ENCODE results near the gene GPSM3. TPM values are rescaled to one million over a fixed set of nuclear protein-coding genes. Genes with fewer than 3 reads are reported as not detected.

Gene GPSM3
- total and polyA plus RNA-seq, 4 donors, result 2.3 to 8.0 (median 6.3) TPM

- no peak for DNase-seq (ENCODE audit: low spot score)
- H3K9me3 ChIP-seq (ENCODE audit: control insufficient read depth in 4 of 4, low read length in 3 of 4), result no peaks in the 10 kb centered on the region
- H3K9ac ChIP-seq (ENCODE audit: low read depth in 1 of 2, low read length in 2 of 2), result no peak overlapping the region
- peaks cover 0 to under 1% (median 0%) of the 10 kb centered on the region in 4 donors for H3K4me1 ChIP-seq (ENCODE audit: control insufficient read depth in 4 of 4, insufficient read depth in 4 of 4, low read length in 3 of 4)
- H3K36me3 ChIP-seq (ENCODE audit: control insufficient read depth in 4 of 4, insufficient read depth in 3 of 4, low read depth in 1 of 4, low read length in 3 of 4), result peaks cover 7 to 35% (median 11%) of the 10 kb centered on the region in 4 donors
- WGBS, result 79% methylated on average over 6 of the region's 6 CpGs
- no peaks in the 10 kb centered on the region for H3K27me3 ChIP-seq (ENCODE audit: control insufficient read depth in 4 of 4, insufficient read depth in 4 of 4, low read length in 3 of 4)
- no peak overlapping the region for H3K4me3 ChIP-seq (ENCODE audit: low read depth in 1 of 3, low read length in 3 of 3)
- H3K27ac ChIP-seq (ENCODE audit: low read depth in 1 of 2, low read length in 2 of 2), result no peak overlapping the region
- TF ChIP-seq, protein P1, sequence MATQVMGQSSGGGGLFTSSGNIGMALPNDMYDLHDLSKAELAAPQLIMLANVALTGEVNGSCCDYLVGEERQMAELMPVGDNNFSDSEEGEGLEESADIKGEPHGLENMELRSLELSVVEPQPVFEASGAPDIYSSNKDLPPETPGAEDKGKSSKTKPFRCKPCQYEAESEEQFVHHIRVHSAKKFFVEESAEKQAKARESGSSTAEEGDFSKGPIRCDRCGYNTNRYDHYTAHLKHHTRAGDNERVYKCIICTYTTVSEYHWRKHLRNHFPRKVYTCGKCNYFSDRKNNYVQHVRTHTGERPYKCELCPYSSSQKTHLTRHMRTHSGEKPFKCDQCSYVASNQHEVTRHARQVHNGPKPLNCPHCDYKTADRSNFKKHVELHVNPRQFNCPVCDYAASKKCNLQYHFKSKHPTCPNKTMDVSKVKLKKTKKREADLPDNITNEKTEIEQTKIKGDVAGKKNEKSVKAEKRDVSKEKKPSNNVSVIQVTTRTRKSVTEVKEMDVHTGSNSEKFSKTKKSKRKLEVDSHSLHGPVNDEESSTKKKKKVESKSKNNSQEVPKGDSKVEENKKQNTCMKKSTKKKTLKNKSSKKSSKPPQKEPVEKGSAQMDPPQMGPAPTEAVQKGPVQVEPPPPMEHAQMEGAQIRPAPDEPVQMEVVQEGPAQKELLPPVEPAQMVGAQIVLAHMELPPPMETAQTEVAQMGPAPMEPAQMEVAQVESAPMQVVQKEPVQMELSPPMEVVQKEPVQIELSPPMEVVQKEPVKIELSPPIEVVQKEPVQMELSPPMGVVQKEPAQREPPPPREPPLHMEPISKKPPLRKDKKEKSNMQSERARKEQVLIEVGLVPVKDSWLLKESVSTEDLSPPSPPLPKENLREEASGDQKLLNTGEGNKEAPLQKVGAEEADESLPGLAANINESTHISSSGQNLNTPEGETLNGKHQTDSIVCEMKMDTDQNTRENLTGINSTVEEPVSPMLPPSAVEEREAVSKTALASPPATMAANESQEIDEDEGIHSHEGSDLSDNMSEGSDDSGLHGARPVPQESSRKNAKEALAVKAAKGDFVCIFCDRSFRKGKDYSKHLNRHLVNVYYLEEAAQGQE (IDR thresholded peaks at IDR 0.05), result no peak
- no peak for TF ChIP-seq GABPA (IDR thresholded peaks at IDR 0.05 in 1 of 2, conservative IDR thresholded peaks at IDR 0.05 in 1 of 2)
- TF ChIP-seq YY1 (IDR thresholded peaks at IDR 0.05), result no peak
- TF ChIP-seq JUND (IDR thresholded peaks at IDR 0.05), result no peak
- TF ChIP-seq FOXA1 (IDR thresholded peaks at IDR 0.05), result no peak
- TF ChIP-seq TAF1 (conservative IDR thresholded peaks at IDR 0.05), result no peak
- TF ChIP-seq RXRA (IDR thresholded peaks at IDR 0.05), result no peak
- no peak for TF ChIP-seq NR2F2 (IDR thresholded peaks at IDR 0.05)
- TF ChIP-seq ZBTB33 (IDR thresholded peaks at IDR 0.05), result no peak
- TF ChIP-seq SP1 (IDR thresholded peaks at IDR 0.05), result no peak
- TF ChIP-seq FOXA2 (IDR thresholded peaks at IDR 0.05), result no peak
- no peak for TF ChIP-seq RAD21 (IDR thresholded peaks at IDR 0.05)
- TF ChIP-seq CTCF (IDR thresholded peaks at IDR 0.05; ENCODE audit: low read depth, low read length, missing input control), result no peak
Observed at GRCh38 chr6:32167761-32168262, 24.6 kb downstream of the GPSM3 start.

DNA sequence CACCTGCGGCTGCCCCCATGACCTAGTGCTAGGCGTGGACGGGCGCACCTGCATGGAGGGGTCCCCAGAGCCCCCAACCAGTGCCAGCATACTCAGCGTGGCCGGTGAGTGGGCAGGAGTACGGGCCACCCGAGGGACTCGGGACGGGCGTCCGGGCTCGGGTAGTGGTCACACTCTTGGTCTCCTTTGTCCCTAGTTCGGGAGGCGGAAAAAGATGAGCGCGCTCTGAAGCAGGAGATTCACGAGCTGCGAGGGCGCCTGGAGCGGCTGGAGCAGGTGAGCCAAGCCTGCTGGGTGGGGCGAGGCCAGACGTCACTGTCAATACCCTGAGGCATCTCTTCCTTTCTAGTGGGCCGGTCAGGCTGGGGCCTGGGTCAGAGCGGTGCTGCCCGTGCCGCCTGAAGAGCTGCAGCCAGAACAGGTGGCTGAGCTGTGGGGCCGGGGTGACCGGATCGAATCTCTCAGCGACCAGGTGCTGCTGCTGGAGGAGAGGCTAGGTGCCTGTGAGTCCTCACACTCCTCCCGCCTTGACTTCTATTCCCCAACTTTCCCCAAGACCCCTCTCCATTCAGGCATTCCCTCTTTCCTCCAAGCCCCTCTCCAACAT, 25.2 kb downstream of the GPSM3 start:
- Histone ChIP-seq H3K36me3 (ENCODE audit: control insufficient read depth in 4 of 4, insufficient read depth in 3 of 4, low read depth in 1 of 4, low read length in 3 of 4) (peaks cover 7 to 35% (median 12%) of the 10 kb centered on the region in 4 donors), H3K27ac (ENCODE audit: low read depth in 1 of 2, low read length in 2 of 2) (no peak overlapping the region), H3K4me3 (ENCODE audit: low read depth in 1 of 3, low read length in 3 of 3) (no peak overlapping the region), H3K27me3 (ENCODE audit: control insufficient read depth in 4 of 4, insufficient read depth in 4 of 4, low read length in 3 of 4) (no peaks in the 10 kb centered on the region), H3K9me3 (ENCODE audit: control insufficient read depth in 4 of 4, low read length in 3 of 4) (no peaks in the 10 kb centered on the region), H3K4me1 (ENCODE audit: control insufficient read depth in 4 of 4, insufficient read depth in 4 of 4, low read length in 3 of 4) (no peaks in the 10 kb centered on the region), H3K9ac (ENCODE audit: low read depth in 1 of 2, low read length in 2 of 2) (no peak overlapping the region)
- TF ChIP-seq MAX (IDR thresholded peaks at IDR 0.05) (no peak), HNF4G (IDR thresholded peaks at IDR 0.05) (no peak), SP1 (IDR thresholded peaks at IDR 0.05) (no peak), RAD21 (IDR thresholded peaks at IDR 0.05) (no peak), FOXA2 (IDR thresholded peaks at IDR 0.05) (no peak)
- WGBS, result 93% methylated on average over 32 of the region's 32 CpGs
- DNase-seq (ENCODE audit: low spot score), result no peak

All from liver (tissue), 9 donors.